ENCODE data around the gene ANKRD33B. TPM values are rescaled to one million over a fixed set of nuclear protein-coding genes. Genes with fewer than 3 reads are reported as not detected.
"Not testable (repeated sequence)": the region's sequence is repeated elsewhere in the genome, so short reads cannot be mapped to it uniquely, and the experiment has no call there.

The ANKRD33B gene
- total RNA-seq, 1 donor from 2014 or later: 4.1 TPM

GRCh38 chr5:10572451-10572850, 8.6 kb downstream of the ANKRD33B start:
- DNase-seq (ENCODE audit: missing footprints) (no peak), ATAC-seq (no peak)
- intact Hi-C loops (cut with DNase I): no loop called here

GRCh38 chr5:10573487-10574145, 9.7 kb downstream of the ANKRD33B start:
- DNase-seq (ENCODE audit: missing footprints) (no peak), ATAC-seq (no peak)
- intact Hi-C loops (cut with DNase I): no loop called here

GRCh38 chr5:10574879-10575278, 11.0 kb downstream of the ANKRD33B start:
- DNase-seq (ENCODE audit: missing footprints); ATAC-seq; intact Hi-C loops (cut with DNase I): not testable (repeated sequence)

GRCh38 chr5:10576121-10576789, 12.4 kb downstream of the ANKRD33B start:
- ATAC-seq (no peak), DNase-seq (ENCODE audit: missing footprints) (no peak)
- intact Hi-C loops (cut with DNase I): no loop called here

GRCh38 chr5:10576790-10577189, 12.9 kb downstream of the ANKRD33B start:
- DNase-seq (ENCODE audit: missing footprints): no peak
- ATAC-seq: no peak
- intact Hi-C loops (cut with DNase I): no loop called here

GRCh38 chr5:10577371-10578292, 13.8 kb downstream of the ANKRD33B start:
- intact Hi-C loops (cut with DNase I): no loop called here
- ATAC-seq (peak; percentile 87), DNase-seq (ENCODE audit: missing footprints) (no peak)

- ATAC-seq (no peak), DNase-seq (ENCODE audit: missing footprints) (no peak)
- intact Hi-C loops (cut with DNase I): no loop called here
Measured at GRCh38 chr5:10578293-10578665, 14.4 kb downstream of the ANKRD33B start.

- no peak for DNase-seq (ENCODE audit: missing footprints)
- ATAC-seq: no peak
- intact Hi-C loops (cut with DNase I): no loop called here
Measured at GRCh38 chr5:10578869-10579268, 15.0 kb downstream of the ANKRD33B start.

- ATAC-seq (no peak), DNase-seq (ENCODE audit: missing footprints) (no peak)
- intact Hi-C loops (cut with DNase I): no loop called here
Measured at GRCh38 chr5:10579536-10580521, 16.0 kb downstream of the ANKRD33B start.

- intact Hi-C loops (cut with DNase I): no loop called here
- no peak for DNase-seq (ENCODE audit: missing footprints)
- ATAC-seq: no peak
Measured at GRCh38 chr5:10580531-10581423, 16.9 kb downstream of the ANKRD33B start.

- intact Hi-C loops (cut with DNase I): no loop called here
Measured at GRCh38 chr5:10581424-10581748, 17.5 kb downstream of the ANKRD33B start.

GRCh38 chr5:10581867-10582511, 18.1 kb downstream of the ANKRD33B start:
- intact Hi-C loops (cut with DNase I): no loop called here
- ATAC-seq: peak; percentile 17
- no peak for DNase-seq (ENCODE audit: missing footprints)

More at GRCh38 chr5:10581424-10581748, 17.5 kb downstream of the ANKRD33B start:
- DNase-seq (ENCODE audit: missing footprints): no peak
- ATAC-seq: no peak

- intact Hi-C loops (cut with DNase I): no loop called here
- DNase-seq (ENCODE audit: missing footprints) (no peak), ATAC-seq (no peak)
Measured at GRCh38 chr5:10582512-10582897, 18.6 kb downstream of the ANKRD33B start.

- intact Hi-C loops (cut with DNase I): no loop called here
- ATAC-seq: no peak
- no peak for DNase-seq (ENCODE audit: missing footprints)
Measured at GRCh38 chr5:10583663-10584572, 20.0 kb downstream of the ANKRD33B start.

- ATAC-seq: no peak
- intact Hi-C loops (cut with DNase I): no loop called here
- DNase-seq (ENCODE audit: missing footprints): no peak
Measured at GRCh38 chr5:10584714-10585517, 21.0 kb downstream of the ANKRD33B start.
